ENCODE results near the gene JPH2.

DNA sequence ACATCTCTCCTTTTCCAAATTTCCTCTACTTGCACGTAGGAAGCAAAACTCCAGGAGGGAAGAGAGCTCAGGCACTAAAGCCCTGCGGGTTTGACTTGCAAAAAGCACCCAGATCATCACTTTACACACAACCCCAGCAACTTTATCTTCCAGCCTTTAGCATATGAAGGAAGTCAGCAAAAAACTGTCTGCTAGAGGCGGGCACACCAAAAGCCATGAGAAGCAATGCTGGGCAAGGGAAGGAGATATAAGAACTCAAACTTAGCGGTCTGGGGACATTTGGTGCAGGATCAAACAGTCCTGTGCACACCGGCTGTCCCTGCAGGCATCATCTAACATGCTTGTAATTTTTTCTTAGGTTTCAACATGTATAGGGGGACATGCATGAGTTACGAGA, 113.3 kb downstream of the JPH2 start:
- TF ChIP-seq ZFP3 (CRISPR knock-in tag; IDR thresholded peaks at IDR 0.05) (no peak), ESRRG (CRISPR knock-in tag; IDR thresholded peaks at IDR 0.05) (no peak), ZFP30 (CRISPR knock-in tag; IDR thresholded peaks at IDR 0.05) (no peak), PPARA (CRISPR knock-in tag; IDR thresholded peaks at IDR 0.05; ENCODE audit: borderline replicate concordance) (no peak), OSR1 (CRISPR knock-in tag; IDR thresholded peaks at IDR 0.05) (no peak), ARNTL (CRISPR knock-in tag; IDR thresholded peaks at IDR 0.05; ENCODE audit: borderline replicate concordance, low read depth) (no peak), PATZ1 (CRISPR knock-in tag; IDR thresholded peaks at IDR 0.05; ENCODE audit: borderline replicate concordance) (no peak), ZNF8 (CRISPR knock-in tag; IDR thresholded peaks at IDR 0.05) (no peak)
- TF ChIP-seq, protein P1, sequence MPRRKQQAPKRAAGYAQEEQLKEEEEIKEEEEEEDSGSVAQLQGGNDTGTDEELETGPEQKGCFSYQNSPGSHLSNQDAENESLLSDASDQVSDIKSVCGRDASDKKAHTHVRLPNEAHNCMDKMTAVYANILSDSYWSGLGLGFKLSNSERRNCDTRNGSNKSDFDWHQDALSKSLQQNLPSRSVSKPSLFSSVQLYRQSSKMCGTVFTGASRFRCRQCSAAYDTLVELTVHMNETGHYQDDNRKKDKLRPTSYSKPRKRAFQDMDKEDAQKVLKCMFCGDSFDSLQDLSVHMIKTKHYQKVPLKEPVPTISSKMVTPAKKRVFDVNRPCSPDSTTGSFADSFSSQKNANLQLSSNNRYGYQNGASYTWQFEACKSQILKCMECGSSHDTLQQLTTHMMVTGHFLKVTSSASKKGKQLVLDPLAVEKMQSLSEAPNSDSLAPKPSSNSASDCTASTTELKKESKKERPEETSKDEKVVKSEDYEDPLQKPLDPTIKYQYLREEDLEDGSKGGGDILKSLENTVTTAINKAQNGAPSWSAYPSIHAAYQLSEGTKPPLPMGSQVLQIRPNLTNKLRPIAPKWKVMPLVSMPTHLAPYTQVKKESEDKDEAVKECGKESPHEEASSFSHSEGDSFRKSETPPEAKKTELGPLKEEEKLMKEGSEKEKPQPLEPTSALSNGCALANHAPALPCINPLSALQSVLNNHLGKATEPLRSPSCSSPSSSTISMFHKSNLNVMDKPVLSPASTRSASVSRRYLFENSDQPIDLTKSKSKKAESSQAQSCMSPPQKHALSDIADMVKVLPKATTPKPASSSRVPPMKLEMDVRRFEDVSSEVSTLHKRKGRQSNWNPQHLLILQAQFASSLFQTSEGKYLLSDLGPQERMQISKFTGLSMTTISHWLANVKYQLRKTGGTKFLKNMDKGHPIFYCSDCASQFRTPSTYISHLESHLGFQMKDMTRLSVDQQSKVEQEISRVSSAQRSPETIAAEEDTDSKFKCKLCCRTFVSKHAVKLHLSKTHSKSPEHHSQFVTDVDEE (CRISPR knock-in tag; IDR thresholded peaks at IDR 0.05) = no peak
